K562 treated with DMSO at 1 percent for 48 hours (cell line): Measurements from ENCODE around the gene C9. TPM values are rescaled to one million over a fixed set of nuclear protein-coding genes. Genes with fewer than 3 reads are reported as not detected.

Experiments
- total RNA-seq: library from RNA; unstranded; fragments of 300-600 nt; gene quantifications from 2 replicates; pipeline ENCODE4 v1.2.3, GENCODE V29; 2022; ENCODE audit warnings: low replicate concordance; ENCODE audit errors: extremely low read depth

The C9 gene
- total RNA-seq = not detected in 2 replicates

GRCh38 chr5:39364367-39364766 lies at the start of gene C9:
C9 (minus strand) TSS chr5:39364495; CDS start chr5:39364464, 31 bp downstream.

Other genes with a start within 250 kb of the C9 start
- gene FYB1, start 144.9 kb downstream of the C9 start, total RNA-seq = not detected in 2 replicates
- not detected in 2 replicates for gene DAB2, start 60.5 kb upstream of the C9 start, total RNA-seq